ENCODE measurements around the gene TGFBI. TPM values are rescaled to one million over a fixed set of nuclear protein-coding genes. Genes with fewer than 3 reads are reported as not detected.

The TGFBI gene
- total and polyA plus RNA-seq, 11 donors = 31.8 to 206 (median 50.0) TPM

- no peak for ATAC-seq
- peaks cover 1 to 84% (median 36%) of the 10 kb centered on the region in 12 donors for H3K4me1 ChIP-seq
- no peaks in the 10 kb centered on the region for H3K27me3 ChIP-seq
- peak overlapping the region in 5 of 12 donors; percentile 4 to 75 (median 29) for H3K27ac ChIP-seq
- H3K4me3 ChIP-seq = no peak overlapping the region
- no peak for DNase-seq
- intact Hi-C loops (cut with DNase I) = no loop called here
- WGBS, 4 donors = 64 to 76% (median 69%) methylated on average over 9 of the region's 9 CpGs
- TF ChIP-seq CTCF (IDR thresholded peaks at IDR 0.05) (no peak), POLR2A (IDR thresholded peaks at IDR 0.05) (no peak)
- H3K9me3 ChIP-seq = no peaks in the 10 kb centered on the region
- H3K36me3 ChIP-seq = no peaks in the 10 kb centered on the region
These were observed 4.7 kb upstream of the TGFBI start for GRCh38 chr5:136023958-136024541.

- WGBS, 4 donors = 71 to 80% (median 75%) methylated on average over 2 of the region's 2 CpGs
- Histone ChIP-seq H3K36me3 (no peaks in the 10 kb centered on the region), H3K27ac (peak overlapping the region in 8 of 12 donors; percentile 0 to 75 (median 51)), H3K27me3 (no peaks in the 10 kb centered on the region), H3K4me1 (peaks cover 0 to 84% (median 36%) of the 10 kb centered on the region in 12 donors), H3K9me3 (no peaks in the 10 kb centered on the region), H3K4me3 (no peak overlapping the region)
- DNase-seq (peak in 3 of 5 donors; percentile 55 to 71 (median 64)), ATAC-seq (peak in 2 of 4 donors; percentile 6 to 53)
- TF ChIP-seq CTCF (IDR thresholded peaks at IDR 0.05) (no peak), POLR2A (IDR thresholded peaks at IDR 0.05) (no peak)
- intact Hi-C loops (cut with DNase I) = loop anchor here in 6 of 10 donors (5.0 kb wide), 2 partner anchors 39 to 49 kb away; no protein-coding TSS in a partner anchor
These were observed 2.9 kb upstream of the TGFBI start for GRCh38 chr5:136025900-136026299.

DNA sequence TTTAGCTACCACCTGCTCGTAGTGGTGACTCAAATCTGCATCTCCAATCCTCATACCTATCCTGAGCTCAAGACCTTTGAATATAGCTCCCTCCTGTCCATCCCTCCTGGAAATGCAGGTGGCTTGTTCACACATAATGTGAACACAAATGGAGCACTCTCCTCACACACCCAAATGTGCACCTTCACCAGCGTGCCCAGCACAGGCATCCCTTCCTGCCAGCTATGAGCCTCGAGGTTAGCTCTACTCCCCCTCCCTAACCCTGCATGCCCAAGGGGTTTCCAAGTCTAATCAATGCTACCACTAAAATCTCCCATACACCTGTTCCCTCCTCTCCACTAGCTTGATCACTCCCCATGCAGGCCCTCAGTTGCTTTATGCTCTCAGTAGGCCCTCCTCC lies 2.2 kb upstream of the TGFBI start:
- TF ChIP-seq CTCF (IDR thresholded peaks at IDR 0.05) = no peak
- no peak for TF ChIP-seq POLR2A (IDR thresholded peaks at IDR 0.05)
- H3K9me3 ChIP-seq = no peaks in the 10 kb centered on the region
- H3K27ac ChIP-seq = peak overlapping the region in 5 of 12 donors; percentile 0 to 39 (median 13)
- ATAC-seq (no peak), DNase-seq (no peak)
- H3K4me1 ChIP-seq = peaks cover 0 to 84% (median 43%) of the 10 kb centered on the region in 12 donors
- no peaks in the 10 kb centered on the region for H3K36me3 ChIP-seq
- H3K4me3 ChIP-seq = no peak overlapping the region
- WGBS, 4 donors = 91 to 93% (median 92%) methylated on average over 3 of the region's 3 CpGs
- intact Hi-C loops (cut with DNase I) = loop anchor here in 6 of 10 donors (5.0 kb wide), 2 partner anchors 39 to 49 kb away; no protein-coding TSS in a partner anchor
- H3K27me3 ChIP-seq = no peaks in the 10 kb centered on the region

DNA sequence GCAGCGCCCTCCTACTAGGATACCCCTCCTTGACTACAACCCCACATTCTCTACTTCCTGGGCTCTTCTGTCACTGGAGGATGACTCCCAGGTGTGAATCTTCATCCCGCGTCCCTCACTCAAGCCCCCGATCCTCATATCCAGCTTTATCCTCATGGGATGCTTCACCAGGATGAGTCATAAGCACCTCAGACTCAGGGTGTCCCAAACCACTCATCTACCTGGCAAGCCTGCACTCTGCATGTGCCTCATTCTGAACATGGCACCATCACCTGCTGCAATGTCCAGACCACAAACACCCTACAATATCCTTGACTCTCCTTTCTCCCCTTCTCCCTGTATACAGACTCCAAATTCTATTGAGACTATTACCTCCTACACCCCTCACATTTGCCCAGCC lies 1.5 kb upstream of the TGFBI start:
- no peaks in the 10 kb centered on the region for H3K9me3 ChIP-seq
- no peak for ATAC-seq
- no peak for DNase-seq
- TF ChIP-seq POLR2A (IDR thresholded peaks at IDR 0.05) = no peak
- TF ChIP-seq CTCF (IDR thresholded peaks at IDR 0.05) = no peak
- H3K4me3 ChIP-seq = no peak overlapping the region
- WGBS, 4 donors = 84 to 90% (median 87%) methylated on average over 4 of the region's 4 CpGs
- intact Hi-C loops (cut with DNase I) = loop anchor here in 6 of 10 donors (5.0 kb wide), 2 partner anchors 40 to 50 kb away; no protein-coding TSS in a partner anchor
- H3K27ac ChIP-seq = no peak overlapping the region
- H3K36me3 ChIP-seq = no peaks in the 10 kb centered on the region
- peaks cover 4 to 90% (median 49%) of the 10 kb centered on the region in 12 donors for H3K4me1 ChIP-seq
- H3K27me3 ChIP-seq = no peaks in the 10 kb centered on the region
